ENCODE measurements around the gene OR10G6.
"Not testable (repeated sequence)": the region's sequence is repeated elsewhere in the genome, so short reads cannot be mapped to it uniquely, and the experiment has no call there.

- TF ChIP-seq, protein P1, sequence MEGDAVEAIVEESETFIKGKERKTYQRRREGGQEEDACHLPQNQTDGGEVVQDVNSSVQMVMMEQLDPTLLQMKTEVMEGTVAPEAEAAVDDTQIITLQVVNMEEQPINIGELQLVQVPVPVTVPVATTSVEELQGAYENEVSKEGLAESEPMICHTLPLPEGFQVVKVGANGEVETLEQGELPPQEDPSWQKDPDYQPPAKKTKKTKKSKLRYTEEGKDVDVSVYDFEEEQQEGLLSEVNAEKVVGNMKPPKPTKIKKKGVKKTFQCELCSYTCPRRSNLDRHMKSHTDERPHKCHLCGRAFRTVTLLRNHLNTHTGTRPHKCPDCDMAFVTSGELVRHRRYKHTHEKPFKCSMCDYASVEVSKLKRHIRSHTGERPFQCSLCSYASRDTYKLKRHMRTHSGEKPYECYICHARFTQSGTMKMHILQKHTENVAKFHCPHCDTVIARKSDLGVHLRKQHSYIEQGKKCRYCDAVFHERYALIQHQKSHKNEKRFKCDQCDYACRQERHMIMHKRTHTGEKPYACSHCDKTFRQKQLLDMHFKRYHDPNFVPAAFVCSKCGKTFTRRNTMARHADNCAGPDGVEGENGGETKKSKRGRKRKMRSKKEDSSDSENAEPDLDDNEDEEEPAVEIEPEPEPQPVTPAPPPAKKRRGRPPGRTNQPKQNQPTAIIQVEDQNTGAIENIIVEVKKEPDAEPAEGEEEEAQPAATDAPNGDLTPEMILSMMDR (IDR thresholded peaks at IDR 0.05): not testable (repeated sequence)
- not testable (repeated sequence) for TF ChIP-seq POLR2A, EP300, POLR2AphosphoS5 (IDR thresholded peaks at IDR 0.05)
Measured at GRCh38 chr11:124015837-124016236, 20.9 kb upstream of the OR10G6 start.
